Ishikawa (cell line): ENCODE data around the gene TRIB2.

Experiments used
- CEBPB ChIP-seq: IDR thresholded peaks from 2 replicates; pipeline ENCODE4 v1.6.1; 2012
- CREB1 ChIP-seq: IDR thresholded peaks from 2 replicates; pipeline ENCODE4 v1.6.1; 2012; ENCODE audit warnings: low read depth
- EGR1 ChIP-seq: IDR thresholded peaks from 2 replicates; pipeline ENCODE4 v1.6.1; 2012
- EP300 ChIP-seq: IDR thresholded peaks from 2 replicates; pipeline ENCODE4 v1.6.1; 2012; ENCODE audit warnings: borderline replicate concordance
- FOXM1 ChIP-seq: IDR thresholded peaks from 2 replicates; pipeline ENCODE4 v1.6.1; 2012; ENCODE audit warnings: low read depth, borderline replicate concordance
- MAX ChIP-seq: IDR thresholded peaks from 2 replicates; pipeline ENCODE4 v1.6.1; 2012
- NFIC ChIP-seq: IDR thresholded peaks from 2 replicates; pipeline ENCODE4 v1.6.1; 2012
- RAD21 ChIP-seq: IDR thresholded peaks from 2 replicates; pipeline ENCODE4 v1.6.1; 2012; ENCODE audit warnings: low read depth
- REST ChIP-seq: IDR thresholded peaks from 2 replicates; pipeline ENCODE4 v1.6.1; 2012; ENCODE audit warnings: low read depth, mild to moderate bottlenecking
- TAF1 ChIP-seq: IDR thresholded peaks from 2 replicates; pipeline ENCODE4 v1.6.1; 2012; ENCODE audit warnings: low read depth, mild to moderate bottlenecking
- TCF12 ChIP-seq: IDR thresholded peaks from 2 replicates; pipeline ENCODE4 v1.6.1; 2012; ENCODE audit warnings: low read depth
- TEAD4 ChIP-seq: IDR thresholded peaks from 2 replicates; pipeline ENCODE4 v1.6.1; 2012
- YY1 ChIP-seq: IDR thresholded peaks from 2 replicates; pipeline ENCODE4 v1.6.1; 2012; ENCODE audit warnings: low read depth
- ZBTB7A ChIP-seq: IDR thresholded peaks from 2 replicates; pipeline ENCODE4 v1.6.1; 2012; ENCODE audit warnings: low read depth
- TF ChIP-seq, protein P1 (sequence below): IDR thresholded peaks from 2 replicates; pipeline ENCODE4 v1.6.1; 2012

TRIB2 gene

GRCh38 chr2:12741380-12741779, 24.6 kb downstream of the TRIB2 start:
- TF ChIP-seq EP300: no peak
- TF ChIP-seq FOXM1: no peak
- TF ChIP-seq MAX: no peak
- no peak for TF ChIP-seq EGR1
- no peak for TF ChIP-seq TAF1
- TF ChIP-seq, protein P1, sequence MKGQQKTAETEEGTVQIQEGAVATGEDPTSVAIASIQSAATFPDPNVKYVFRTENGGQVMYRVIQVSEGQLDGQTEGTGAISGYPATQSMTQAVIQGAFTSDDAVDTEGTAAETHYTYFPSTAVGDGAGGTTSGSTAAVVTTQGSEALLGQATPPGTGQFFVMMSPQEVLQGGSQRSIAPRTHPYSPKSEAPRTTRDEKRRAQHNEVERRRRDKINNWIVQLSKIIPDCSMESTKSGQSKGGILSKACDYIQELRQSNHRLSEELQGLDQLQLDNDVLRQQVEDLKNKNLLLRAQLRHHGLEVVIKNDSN: no peak
- no peak for TF ChIP-seq NFIC
- TF ChIP-seq REST: no peak
- no peak for TF ChIP-seq TCF12
- TF ChIP-seq ZBTB7A: no peak
- no peak for TF ChIP-seq CEBPB
- TF ChIP-seq YY1: no peak
- TF ChIP-seq TEAD4: no peak
- TF ChIP-seq CREB1: no peak
- TF ChIP-seq RAD21: no peak

- TF ChIP-seq RAD21 (no peak), CEBPB (no peak), REST (no peak), TCF12 (no peak), MAX (no peak), ZBTB7A (no peak), EP300 (no peak), TAF1 (no peak), TEAD4 (no peak), EGR1 (no peak), NFIC (no peak), CREB1 (no peak), YY1 (no peak), FOXM1 (no peak)
- TF ChIP-seq, protein P1: no peak
These were observed 26.2 kb downstream of the TRIB2 start for GRCh38 chr2:12742891-12743290.

DNA sequence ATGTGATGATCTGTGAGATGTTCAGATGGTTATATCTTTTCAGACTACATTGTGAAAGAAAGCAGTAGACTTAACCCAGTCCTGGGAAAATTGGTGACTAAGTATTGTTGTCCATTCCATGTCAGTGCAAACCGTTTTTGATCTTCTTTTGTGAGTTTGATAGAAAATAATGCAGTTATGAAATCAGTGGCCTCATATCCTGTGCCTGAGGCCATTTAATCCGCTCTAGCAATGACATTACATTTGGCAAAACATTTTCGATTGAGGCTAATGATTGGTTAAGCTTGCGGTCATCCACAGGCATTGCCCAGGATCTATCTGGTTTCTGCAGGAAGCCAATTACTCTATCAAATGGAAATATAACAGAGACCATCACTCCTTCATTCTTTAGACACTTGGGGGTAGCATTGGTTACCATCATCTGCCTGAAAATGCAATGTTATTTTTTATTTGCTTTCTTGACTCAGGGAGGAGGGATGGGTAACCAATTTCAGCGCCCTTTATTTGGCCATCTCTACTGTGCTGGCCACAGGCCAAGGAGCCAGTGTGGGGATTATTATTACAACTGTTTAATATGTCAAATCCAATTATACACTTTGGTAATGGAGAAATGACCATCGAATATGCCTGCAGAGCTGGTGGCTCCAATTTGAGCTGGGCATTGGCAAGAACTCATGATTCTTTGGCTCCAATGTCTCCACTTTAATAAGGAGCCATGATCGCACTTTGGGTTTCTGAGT, 33.6 kb downstream of the TRIB2 start:
- TF ChIP-seq REST (no peak), NFIC (no peak), CEBPB (no peak), TCF12 (no peak), ZBTB7A (no peak), CREB1 (no peak), FOXM1 (no peak), TAF1 (no peak), MAX (no peak), YY1 (no peak), EP300 (no peak), EGR1 (no peak), RAD21 (no peak), TEAD4 (no peak)
- TF ChIP-seq, protein P1: no peak
